Testis (tissue), 2 donors: ENCODE results near the gene MROH2B.

Experiments
- CTCF ChIP-seq, 3 experiments: fragments of 450-650 bp in 2 of 3; fragments of 200-600 bp in 1 of 3; sonication (generic) in 1 of 3; IDR thresholded peaks; one replicate each; pipeline ENCODE4 v1.5.1; 2016 to 2019; ENCODE audit warnings: antibody characterized with exemption in 3 of 3, mild to moderate bottlenecking in 2 of 3, moderate library complexity in 1 of 3
- POLR2A ChIP-seq: fragments of 450-650 bp; IDR thresholded peaks from one replicate; pipeline ENCODE4 v1.6.1; 2017; ENCODE audit warnings: antibody characterized with exemption, mild to moderate bottlenecking, moderate library complexity

- TF ChIP-seq POLR2A (no peak), CTCF (IDR thresholded peaks at IDR 0.05) (no peak)
Measured at GRCh38 chr5:41009232-41009631, 61.9 kb downstream of the MROH2B start.
